HEK293 (cell line): ENCODE measurements around the gene AKIRIN2.
"Not testable (repeated sequence)": the region's sequence is repeated elsewhere in the genome, so short reads cannot be mapped to it uniquely, and the experiment has no call there.

Source experiments
- CTCF ChIA-PET: fragments of 350-600 bp; formaldehyde crosslinking; extraction: SDS; loops from one replicate; lab custom pipeline; 2021; ENCODE audit warnings: antibody characterized with exemption; lab: Yijun Ruan, JAX
- POLR2A ChIA-PET: fragments of 300-600 bp; formaldehyde crosslinking; extraction: SDS; loops from one replicate; lab custom pipeline; 2020; ENCODE audit warnings: antibody characterized with exemption, inconsistent platforms; lab: Yijun Ruan, JAX
- H3K27ac ChIP-seq: fragments of 200-500 bp; sonication (Bioruptor generic); 2 replicates; pipeline ENCODE4 v1.5.1; 2014; ENCODE audit warnings: low read depth, low read length, control low read depth, inconsistent platforms; ENCODE audit errors: extremely low read depth
- H3K36me3 ChIP-seq, 2 experiments: fragments of 200-500 bp in 1 of 2; sonication (Bioruptor generic) in 1 of 2; 1 replicate in 1 of 2; 2 replicates in 1 of 2; pipeline ENCODE4 v1.5.1; 2014 to 2017; ENCODE audit warnings: inconsistent platforms in 2 of 2, low read length in 2 of 2; ENCODE audit not compliant: control insufficient read depth in 2 of 2, insufficient read depth in 1 of 2
- H3K4me1 ChIP-seq: fragments of 200-500 bp; sonication (Bioruptor generic); 2 replicates; pipeline ENCODE4 v1.5.1; 2014; ENCODE audit warnings: mild to moderate bottlenecking, low read length, inconsistent platforms; ENCODE audit not compliant: control insufficient read depth, insufficient read depth
- H3K4me3 ChIP-seq: 2 replicates; pipeline ENCODE4 v1.5.1; 2011; ENCODE audit warnings: low read depth, mild to moderate bottlenecking, control low read depth, low read length, moderate library complexity
- H3K9me3 ChIP-seq: fragments of 200-500 bp; sonication (Bioruptor generic); 2 replicates; pipeline ENCODE4 v1.5.1; 2014; ENCODE audit warnings: low read depth, low read length, inconsistent platforms; ENCODE audit not compliant: control insufficient read depth, insufficient read depth
- BCL11B ChIP-seq: fragments of 450-650 bp; formaldehyde crosslinking; IDR thresholded peaks from 2 replicates; pipeline ENCODE4 v1.5.1; 2016; ENCODE audit warnings: low read depth, missing biosample characterization, missing genetic modification characterization
- KLF7 ChIP-seq: fragments of 450-650 bp; formaldehyde crosslinking; IDR thresholded peaks from 2 replicates; pipeline ENCODE4 v1.5.1; 2016; ENCODE audit warnings: missing biosample characterization, missing genetic modification characterization, borderline replicate concordance
- SETDB1 ChIP-seq: IDR thresholded peaks from one replicate; pipeline ENCODE4 v1.6.1; 2017; ENCODE audit warnings: mild to moderate bottlenecking, low read length, moderate library complexity, mixed read lengths; ENCODE audit not compliant: insufficient read length
- SP3 ChIP-seq: fragments of 450-650 bp; formaldehyde crosslinking; IDR thresholded peaks from 2 replicates; pipeline ENCODE4 v1.5.1; 2016; ENCODE audit warnings: missing biosample characterization, missing genetic modification characterization
- SP7 ChIP-seq: fragments of 450-650 bp; formaldehyde crosslinking; IDR thresholded peaks from 2 replicates; pipeline ENCODE4 v1.5.1; 2016; ENCODE audit warnings: missing biosample characterization, missing genetic modification characterization
- TRIM28 ChIP-seq: IDR thresholded peaks from 2 replicates; pipeline ENCODE4 v1.6.1; 2011; ENCODE audit warnings: low read length, control low read depth, borderline replicate concordance
- ZIC2 ChIP-seq: fragments of 450-650 bp; formaldehyde crosslinking; IDR thresholded peaks from 2 replicates; pipeline ENCODE4 v1.5.1; 2016; ENCODE audit warnings: missing biosample characterization, missing genetic modification characterization
- ZNF10 ChIP-seq: fragments of 450-650 bp; formaldehyde crosslinking; IDR thresholded peaks from 2 replicates; pipeline ENCODE4 v1.5.1; 2017; ENCODE audit warnings: missing biosample characterization, missing genetic modification characterization
- ZNF16 ChIP-seq: fragments of 450-650 bp; formaldehyde crosslinking; IDR thresholded peaks from 2 replicates; pipeline ENCODE4 v1.5.1; 2016; ENCODE audit warnings: low read depth, missing biosample characterization, missing genetic modification characterization
- ZNF26 ChIP-seq: fragments of 450-650 bp; formaldehyde crosslinking; IDR thresholded peaks from 2 replicates; pipeline ENCODE4 v1.5.1; 2016; ENCODE audit warnings: missing biosample characterization, missing genetic modification characterization
- ZNF362 ChIP-seq: fragments of 450-650 bp; formaldehyde crosslinking; IDR thresholded peaks from 2 replicates; pipeline ENCODE4 v1.5.1; 2016; ENCODE audit warnings: missing biosample characterization, missing genetic modification characterization
- ZNF398 ChIP-seq: fragments of 450-650 bp; formaldehyde crosslinking; IDR thresholded peaks from 2 replicates; pipeline ENCODE4 v1.5.1; 2017; ENCODE audit warnings: missing biosample characterization, missing genetic modification characterization
- ZNF513 ChIP-seq: fragments of 450-650 bp; IDR thresholded peaks from 2 replicates; pipeline ENCODE4 v1.5.1; 2018; ENCODE audit warnings: missing biosample characterization, missing genetic modification characterization
- ZSCAN5A ChIP-seq: fragments of 450-650 bp; formaldehyde crosslinking; IDR thresholded peaks from 2 replicates; pipeline ENCODE4 v1.5.1; 2016; ENCODE audit warnings: missing biosample characterization, missing genetic modification characterization

AKIRIN2 gene

GRCh38 chr6:87687893-87688292 is 14.1 kb downstream of the AKIRIN2 start:
- H3K4me1 ChIP-seq: peaks cover 27% of the 10 kb centered on the region
- ChIA-PET POLR2A (interaction anchor here (0.6 to 0.9 kb wide), 3 partner anchors 14 to 441 kb away, joined by 3 to 4 read pairs (median 4); partner anchors contain the start of gene AKIRIN2), CTCF (interaction anchor here (0.6 to 0.7 kb wide), 6 partner anchors 12 to 1032 kb away, joined by 3 to 11 read pairs (median 4); no protein-coding TSS in a partner anchor)
- not testable (repeated sequence) for H3K4me3 ChIP-seq, H3K36me3 ChIP-seq, H3K9me3 ChIP-seq, H3K27ac ChIP-seq
- 0 out of 2 replicates have a peak, but pooled peaks have one; percentile 46 for TF ChIP-seq ZSCAN5A (tag by site-specific recombination)

GRCh38 chr6:87687296-87687695 is 14.7 kb downstream of the AKIRIN2 start:
- H3K36me3 ChIP-seq: peaks cover 3 to 6% of the 10 kb centered on the region in 2 experiments; a peak in 2 of 3 replicates
- H3K4me3 ChIP-seq: no peak overlapping the region
- CTCF ChIA-PET: interaction anchor here (0.6 to 0.7 kb wide), 6 partner anchors 12 to 1033 kb away, joined by 3 to 11 read pairs (median 4); no protein-coding TSS in a partner anchor
- H3K27ac ChIP-seq: no peak overlapping the region
- no peaks in the 10 kb centered on the region for H3K9me3 ChIP-seq
- no peak for TF ChIP-seq ZNF10 (tag by site-specific recombination)
- no peak for TF ChIP-seq ZIC2 (tag by site-specific recombination)
- TF ChIP-seq SP7 (tag by site-specific recombination): no peak
- TF ChIP-seq KLF7: no peak
- no peak for TF ChIP-seq ZNF398 (tag by site-specific recombination)
- no peak for TF ChIP-seq ZNF16 (tag by site-specific recombination)
- TF ChIP-seq SP3: no peak
- TF ChIP-seq, all 188 proteins: peak for 0
- H3K4me1 ChIP-seq: peaks cover 31% of the 10 kb centered on the region
- POLR2A ChIA-PET: interaction anchor here (0.6 to 0.9 kb wide), 3 partner anchors 15 to 440 kb away, joined by 3 to 4 read pairs (median 4); partner anchors contain the start of gene AKIRIN2

GRCh38 chr6:87686636-87687205 is 15.3 kb downstream of the AKIRIN2 start:
- H3K4me3 ChIP-seq, POLR2A ChIA-PET, H3K9me3 ChIP-seq, H3K36me3 ChIP-seq, H3K27ac ChIP-seq: not testable (repeated sequence)
- H3K4me1 ChIP-seq: peaks cover 28% of the 10 kb centered on the region
- CTCF ChIA-PET: interaction anchor here (0.6 kb wide), 1 partner anchor 548 kb away, joined by 3 read pairs; no protein-coding TSS in a partner anchor
- peak; percentile 67; the same call in 1 of the 2 replicates for TF ChIP-seq ZNF362 (tag by site-specific recombination)

GRCh38 chr6:87684895-87685654 is 17.0 kb downstream of the AKIRIN2 start:
- POLR2A ChIA-PET: interaction anchor here (1.3 kb wide), 2 partner anchors 13 to 17 kb away, joined by 3 to 5 read pairs; partner anchors contain the start of gene AKIRIN2
- no peak for TF ChIP-seq BCL11B (tag by site-specific recombination)
- TF ChIP-seq ZNF26: no peak
- peak; percentile 63; the same call in 1 of the 2 replicates for TF ChIP-seq TRIM28
- TF ChIP-seq SETDB1: peak; percentile 46
- TF ChIP-seq ZNF398 (tag by site-specific recombination): no peak
- no peak for TF ChIP-seq ZNF513 (tag by site-specific recombination)

More at GRCh38 chr6:87684895-87685654, 17.0 kb downstream of the AKIRIN2 start:
- Histone ChIP-seq H3K36me3 (peaks cover 13 to 14% of the 10 kb centered on the region in 2 experiments; a peak in 2 of 3 replicates), H3K27ac (no peak overlapping the region), H3K9me3 (no peaks in the 10 kb centered on the region), H3K4me3 (no peak overlapping the region), H3K4me1 (peaks cover 29% of the 10 kb centered on the region)
- CTCF ChIA-PET: interaction anchor here (0.5 to 1.0 kb wide), 2 partner anchors 28 to 203 kb away, joined by 3 to 4 read pairs; no protein-coding TSS in a partner anchor
